ENCODE measurements around the gene NT5DC3. TPM values are rescaled to one million over a fixed set of nuclear protein-coding genes. Genes with fewer than 3 reads are reported as not detected.

Gene NT5DC3
- total and polyA plus RNA-seq, 2 donors (not counting 3 experiments of a cell fraction or from before 2014, with no cell fraction given) = 1.5 to 6.7 TPM

GRCh38 chr12:103813426-103813825 lies 27.6 kb downstream of the NT5DC3 start:
- Histone ChIP-seq H3K9ac (replicated peaks; ENCODE audit: extremely low read depth, insufficient read depth, low read length) (no peak overlapping the region), H3K9me1 (replicated peaks; ENCODE audit: control insufficient read depth, extremely low read depth, insufficient read depth, low read length) (no peaks in the 10 kb centered on the region), H4K20me1 (replicated peaks; ENCODE audit: control insufficient read depth, extremely low read depth, insufficient read depth, low read length) (no peaks in the 10 kb centered on the region), H3K27me3 (ENCODE audit: control insufficient read depth in 2 of 2, insufficient read depth in 2 of 2, low read length in 2 of 2) (no peaks in the 10 kb centered on the region), H3K4me1 (ENCODE audit: control insufficient read depth, extremely low read depth, insufficient read depth, low read length) (no peaks in the 10 kb centered on the region), H3K36me3 (ENCODE audit: control insufficient read depth in 2 of 2, extremely low read depth in 1 of 2, insufficient read depth in 2 of 2, low read length in 2 of 2) (peaks cover 0 to 2% of the 10 kb centered on the region in 2 experiments), H3K9me3 (replicated peaks; ENCODE audit: control insufficient read depth, insufficient read depth, low read length) (no peaks in the 10 kb centered on the region), H3K4me3 (replicated peaks in 1 of 3; ENCODE audit: insufficient read depth in 1 of 3, low read depth in 1 of 3, low read length in 3 of 3) (no peak overlapping the region), H3K79me2 (ENCODE audit: control insufficient read depth, insufficient read depth, low read length) (no peaks in the 10 kb centered on the region), H2AFZ (ENCODE audit: low read depth, low read length) (no peak overlapping the region), H3K4me2 (ENCODE audit: insufficient read depth, low read length) (no peak overlapping the region), H3K27ac (ENCODE audit: insufficient read depth, low read depth, low read length) (no peak overlapping the region)
- dilution Hi-C loops (cut with MboI; ENCODE audit: extremely low pct_ligation_motif_present, low sequenced_read_pairs) (no loop called here), intact Hi-C loops (cut with micrococcal nuclease) (no loop called here)
- DNase-seq (ENCODE audit: low read depth, low spot score) (no peak), FAIRE-seq (no peak)
- BruUV-seq (replicated peaks) = no TSS peak
- TF ChIP-seq GATA2 (IDR thresholded peaks at IDR 0.05; ENCODE audit: insufficient read depth, insufficient read length, low read depth, low read length) (no peak), JUN (IDR thresholded peaks at IDR 0.05; ENCODE audit: borderline replicate concordance, insufficient read depth, insufficient read length, low read depth) (no peak), FOS (IDR thresholded peaks at IDR 0.05; ENCODE audit: borderline replicate concordance, insufficient read depth, low read length) (no peak), MAX (IDR thresholded peaks at IDR 0.05; ENCODE audit: insufficient read depth, insufficient read length) (no peak), EZH2 (IDR thresholded peaks at IDR 0.05; ENCODE audit: borderline replicate concordance, low read depth, low read length, severe bottlenecking) (no peak), POLR2A (IDR thresholded peaks at IDR 0.05; ENCODE audit: low read depth, low read length) (no peak), MYC (IDR thresholded peaks at IDR 0.05; ENCODE audit: low read depth, low read length) (no peak)
- TF ChIP-seq, protein P1, sequence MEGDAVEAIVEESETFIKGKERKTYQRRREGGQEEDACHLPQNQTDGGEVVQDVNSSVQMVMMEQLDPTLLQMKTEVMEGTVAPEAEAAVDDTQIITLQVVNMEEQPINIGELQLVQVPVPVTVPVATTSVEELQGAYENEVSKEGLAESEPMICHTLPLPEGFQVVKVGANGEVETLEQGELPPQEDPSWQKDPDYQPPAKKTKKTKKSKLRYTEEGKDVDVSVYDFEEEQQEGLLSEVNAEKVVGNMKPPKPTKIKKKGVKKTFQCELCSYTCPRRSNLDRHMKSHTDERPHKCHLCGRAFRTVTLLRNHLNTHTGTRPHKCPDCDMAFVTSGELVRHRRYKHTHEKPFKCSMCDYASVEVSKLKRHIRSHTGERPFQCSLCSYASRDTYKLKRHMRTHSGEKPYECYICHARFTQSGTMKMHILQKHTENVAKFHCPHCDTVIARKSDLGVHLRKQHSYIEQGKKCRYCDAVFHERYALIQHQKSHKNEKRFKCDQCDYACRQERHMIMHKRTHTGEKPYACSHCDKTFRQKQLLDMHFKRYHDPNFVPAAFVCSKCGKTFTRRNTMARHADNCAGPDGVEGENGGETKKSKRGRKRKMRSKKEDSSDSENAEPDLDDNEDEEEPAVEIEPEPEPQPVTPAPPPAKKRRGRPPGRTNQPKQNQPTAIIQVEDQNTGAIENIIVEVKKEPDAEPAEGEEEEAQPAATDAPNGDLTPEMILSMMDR (IDR thresholded peaks at IDR 0.05; ENCODE audit: extremely low read depth in 1 of 2, insufficient read depth in 1 of 2, low read depth in 1 of 2, low read length in 2 of 2) = no peak
- POLR2A ChIA-PET = no interaction called here
- CTCF ChIA-PET = interaction anchor here (0.5 to 1.5 kb wide), 2 partner anchors 42 to 228 kb away, joined by 3 to 4 read pairs; no protein-coding TSS in a partner anchor

Data from endothelial cell of umbilical vein (primary cell).